Testis (tissue), 2 donors: Measurements from ENCODE around the gene RILPL1.

Experiments used
- CTCF ChIP-seq, 3 experiments: fragments of 450-650 bp in 2 of 3; fragments of 200-600 bp in 1 of 3; sonication (generic) in 1 of 3; IDR thresholded peaks; one replicate each; pipeline ENCODE4 v1.5.1; 2016 to 2019; ENCODE audit warnings: antibody characterized with exemption in 3 of 3, mild to moderate bottlenecking in 2 of 3, moderate library complexity in 1 of 3
- POLR2A ChIP-seq: fragments of 450-650 bp; IDR thresholded peaks from one replicate; pipeline ENCODE4 v1.6.1; 2017; ENCODE audit warnings: antibody characterized with exemption, mild to moderate bottlenecking, moderate library complexity

DNA sequence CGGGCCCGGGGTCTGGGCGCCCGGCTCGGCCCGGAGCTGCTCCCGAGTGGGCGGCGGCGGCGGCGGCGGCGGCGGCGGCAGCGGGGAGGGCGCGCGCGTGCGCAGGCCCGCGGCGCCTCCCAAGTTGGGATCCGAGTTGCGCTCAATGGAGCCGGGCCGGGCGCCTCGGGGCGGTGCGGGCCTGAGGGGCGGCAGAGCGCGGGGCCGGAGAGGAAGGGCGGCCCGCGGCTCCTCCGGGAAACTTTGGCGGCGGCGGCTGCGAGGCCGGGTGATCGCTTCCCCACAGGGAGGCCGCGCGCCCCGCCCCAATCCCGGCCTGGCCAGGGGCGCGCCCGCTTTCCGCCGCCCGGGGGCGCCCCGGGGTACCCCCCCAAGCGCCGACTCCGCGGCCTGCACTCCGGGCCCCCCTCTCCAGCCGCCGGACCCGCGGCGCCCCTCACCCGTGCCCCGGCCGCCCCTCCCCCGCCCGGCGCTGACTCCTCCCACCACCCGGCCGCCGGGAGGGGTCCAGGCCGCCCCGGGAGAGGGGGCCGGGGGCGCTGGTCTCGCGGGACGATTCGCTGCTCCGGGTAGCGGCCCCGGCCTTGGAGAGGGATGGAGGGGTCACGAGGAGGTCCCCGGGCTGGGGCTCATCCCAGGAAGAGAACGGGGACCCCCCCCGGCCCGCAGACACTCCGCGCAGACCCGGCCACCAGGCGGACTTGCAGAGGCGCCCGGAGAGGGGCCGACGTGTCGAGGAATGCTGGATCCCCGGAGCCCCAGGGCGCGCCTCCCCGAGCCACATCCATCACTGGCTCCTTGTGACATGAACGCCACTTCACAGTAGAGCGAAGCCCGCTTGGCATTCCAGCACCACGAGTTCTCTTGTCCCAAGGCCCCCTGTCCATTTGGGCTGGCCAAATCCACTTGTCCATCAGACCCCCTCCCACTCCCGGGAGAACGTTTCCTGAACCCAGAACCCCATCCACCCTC is at the start of gene RILPL1:
- TF ChIP-seq CTCF (IDR thresholded peaks at IDR 0.05) (peak in 2 of 3 experiments; percentile 9 to 21), POLR2A (no peak)
